SU-DHL-6 (cell line): ENCODE results near the gene DES.

Experiments used
- EZH2phosphoT487 ChIP-seq: fragments of 200-600 bp; sonication (generic), shearing (Covaris generic); conservative IDR thresholded peaks from 2 replicates; pipeline ENCODE4 v1.6.1; 2018; ENCODE audit warnings: mild to moderate bottlenecking, antibody characterized with exemption, low read length, moderate library complexity, mixed read lengths
- TF ChIP-seq, protein P1 (sequence below): fragments of 200-600 bp; sonication (generic); IDR thresholded peaks from one replicate; pipeline ENCODE4 v1.5.1; 2017; ENCODE audit warnings: antibody characterized with exemption, mild to moderate bottlenecking, low read length, moderate library complexity; ENCODE audit not compliant: insufficient read depth, poor library complexity, severe bottlenecking

DNA sequence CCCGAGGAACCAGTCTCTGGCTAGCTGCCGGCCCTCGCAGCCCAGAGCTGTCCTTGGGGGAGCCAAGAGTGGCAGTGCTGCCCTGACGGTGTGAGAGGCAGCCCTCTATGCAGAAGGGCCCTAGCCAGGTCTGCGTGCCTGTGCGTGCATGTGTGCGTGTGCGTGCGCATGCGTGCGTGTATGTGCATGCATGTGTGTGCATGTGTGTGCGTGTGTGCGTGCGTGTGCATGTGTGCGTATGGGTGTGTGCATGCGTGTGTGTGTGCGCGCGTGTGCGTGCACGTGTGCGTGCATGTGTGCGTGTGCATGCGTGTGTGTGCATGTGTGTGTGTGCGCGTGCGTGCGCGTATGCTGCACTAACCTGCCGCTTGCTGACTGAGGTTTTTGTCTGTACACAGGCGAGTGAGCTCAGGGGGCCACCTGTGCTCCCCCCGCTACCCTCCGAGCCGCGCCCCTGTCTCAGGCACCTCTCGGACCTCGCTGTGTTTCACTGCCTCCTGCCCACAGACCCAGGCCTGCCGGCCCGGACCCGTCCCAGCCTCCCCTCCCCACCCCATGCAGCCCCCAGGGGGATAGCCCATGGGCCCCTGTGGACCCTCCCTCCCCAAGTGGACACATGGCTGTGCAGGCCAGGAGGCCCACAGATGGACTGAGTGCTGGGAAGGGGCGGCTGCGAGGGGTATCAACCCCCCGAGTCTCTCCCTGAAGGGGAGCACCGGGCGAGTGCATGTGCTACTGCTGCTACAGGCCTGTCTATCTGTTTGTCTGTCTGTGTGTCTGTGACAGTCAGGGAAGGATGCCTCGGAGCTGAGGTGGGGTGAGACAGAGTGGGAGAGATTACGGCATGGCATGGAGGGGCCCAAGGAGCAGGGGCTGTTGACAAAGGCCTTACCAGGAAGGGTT lies 47.7 kb downstream of the DES start:
- TF ChIP-seq, protein P1, sequence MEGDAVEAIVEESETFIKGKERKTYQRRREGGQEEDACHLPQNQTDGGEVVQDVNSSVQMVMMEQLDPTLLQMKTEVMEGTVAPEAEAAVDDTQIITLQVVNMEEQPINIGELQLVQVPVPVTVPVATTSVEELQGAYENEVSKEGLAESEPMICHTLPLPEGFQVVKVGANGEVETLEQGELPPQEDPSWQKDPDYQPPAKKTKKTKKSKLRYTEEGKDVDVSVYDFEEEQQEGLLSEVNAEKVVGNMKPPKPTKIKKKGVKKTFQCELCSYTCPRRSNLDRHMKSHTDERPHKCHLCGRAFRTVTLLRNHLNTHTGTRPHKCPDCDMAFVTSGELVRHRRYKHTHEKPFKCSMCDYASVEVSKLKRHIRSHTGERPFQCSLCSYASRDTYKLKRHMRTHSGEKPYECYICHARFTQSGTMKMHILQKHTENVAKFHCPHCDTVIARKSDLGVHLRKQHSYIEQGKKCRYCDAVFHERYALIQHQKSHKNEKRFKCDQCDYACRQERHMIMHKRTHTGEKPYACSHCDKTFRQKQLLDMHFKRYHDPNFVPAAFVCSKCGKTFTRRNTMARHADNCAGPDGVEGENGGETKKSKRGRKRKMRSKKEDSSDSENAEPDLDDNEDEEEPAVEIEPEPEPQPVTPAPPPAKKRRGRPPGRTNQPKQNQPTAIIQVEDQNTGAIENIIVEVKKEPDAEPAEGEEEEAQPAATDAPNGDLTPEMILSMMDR: no peak
- no peak for TF ChIP-seq EZH2phosphoT487
